Measurements from ENCODE around the gene RAP1GAP. TPM values are rescaled to one million over a fixed set of nuclear protein-coding genes. Genes with fewer than 3 reads are reported as not detected.

Gene RAP1GAP
- total and polyA plus RNA-seq, 4 donors = 8.6 to 23.1 (median 11.3) TPM

GRCh38 chr1:21577933-21578332 is 91.2 kb downstream of the RAP1GAP start (continued):
- TF ChIP-seq CTCF (IDR thresholded peaks at IDR 0.05; ENCODE audit: low read depth, low read length, missing input control) (no peak), JUND (IDR thresholded peaks at IDR 0.05) (no peak), FOXA1 (IDR thresholded peaks at IDR 0.05) (no peak), GABPA (IDR thresholded peaks at IDR 0.05 in 1 of 2, conservative IDR thresholded peaks at IDR 0.05 in 1 of 2) (no peak), RAD21 (IDR thresholded peaks at IDR 0.05) (no peak)
- TF ChIP-seq, protein P1, sequence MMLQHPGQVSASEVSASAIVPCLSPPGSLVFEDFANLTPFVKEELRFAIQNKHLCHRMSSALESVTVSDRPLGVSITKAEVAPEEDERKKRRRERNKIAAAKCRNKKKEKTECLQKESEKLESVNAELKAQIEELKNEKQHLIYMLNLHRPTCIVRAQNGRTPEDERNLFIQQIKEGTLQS (IDR thresholded peaks at IDR 0.05) = no peak

DNA sequence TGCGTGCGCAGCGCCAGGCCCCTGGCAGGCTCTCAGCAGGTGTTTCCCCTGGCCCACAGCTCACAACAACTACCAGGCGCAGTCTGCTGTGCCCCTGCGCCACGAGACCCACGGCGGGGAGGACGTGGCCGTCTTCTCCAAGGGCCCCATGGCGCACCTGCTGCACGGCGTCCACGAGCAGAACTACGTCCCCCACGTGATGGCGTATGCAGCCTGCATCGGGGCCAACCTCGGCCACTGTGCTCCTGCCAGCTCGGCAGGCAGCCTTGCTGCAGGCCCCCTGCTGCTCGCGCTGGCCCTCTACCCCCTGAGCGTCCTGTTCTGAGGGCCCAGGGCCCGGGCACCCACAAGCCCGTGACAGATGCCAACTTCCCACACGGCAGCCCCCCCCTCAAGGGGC is 91.8 kb downstream of the RAP1GAP start:
- no peak overlapping the region for H3K9ac ChIP-seq (ENCODE audit: low read depth in 1 of 2, low read length in 2 of 2)
- 94% methylated on average over 26 of the region's 26 CpGs for WGBS
- no peaks in the 10 kb centered on the region for H3K27me3 ChIP-seq (ENCODE audit: control insufficient read depth in 4 of 4, insufficient read depth in 4 of 4, low read length in 3 of 4)
- no peak for DNase-seq (ENCODE audit: low spot score)
- no peak for TF ChIP-seq MAX (IDR thresholded peaks at IDR 0.05)
- no peak for TF ChIP-seq RXRA (IDR thresholded peaks at IDR 0.05)
- no peak for TF ChIP-seq EGR1 (IDR thresholded peaks at IDR 0.05; ENCODE audit: low read depth in 2 of 2)
- TF ChIP-seq, protein P2, sequence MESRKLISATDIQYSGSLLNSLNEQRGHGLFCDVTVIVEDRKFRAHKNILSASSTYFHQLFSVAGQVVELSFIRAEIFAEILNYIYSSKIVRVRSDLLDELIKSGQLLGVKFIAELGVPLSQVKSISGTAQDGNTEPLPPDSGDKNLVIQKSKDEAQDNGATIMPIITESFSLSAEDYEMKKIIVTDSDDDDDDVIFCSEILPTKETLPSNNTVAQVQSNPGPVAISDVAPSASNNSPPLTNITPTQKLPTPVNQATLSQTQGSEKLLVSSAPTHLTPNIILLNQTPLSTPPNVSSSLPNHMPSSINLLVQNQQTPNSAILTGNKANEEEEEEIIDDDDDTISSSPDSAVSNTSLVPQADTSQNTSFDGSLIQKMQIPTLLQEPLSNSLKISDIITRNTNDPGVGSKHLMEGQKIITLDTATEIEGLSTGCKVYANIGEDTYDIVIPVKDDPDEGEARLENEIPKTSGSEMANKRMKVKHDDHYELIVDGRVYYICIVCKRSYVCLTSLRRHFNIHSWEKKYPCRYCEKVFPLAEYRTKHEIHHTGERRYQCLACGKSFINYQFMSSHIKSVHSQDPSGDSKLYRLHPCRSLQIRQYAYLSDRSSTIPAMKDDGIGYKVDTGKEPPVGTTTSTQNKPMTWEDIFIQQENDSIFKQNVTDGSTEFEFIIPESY (IDR thresholded peaks at IDR 0.05) = no peak
- no peak overlapping the region for H3K27ac ChIP-seq (ENCODE audit: low read depth in 1 of 2, low read length in 2 of 2)
- H3K9me3 ChIP-seq (ENCODE audit: control insufficient read depth in 4 of 4, low read length in 3 of 4) = no peaks in the 10 kb centered on the region
- H3K4me1 ChIP-seq (ENCODE audit: control insufficient read depth in 4 of 4, insufficient read depth in 4 of 4, low read length in 3 of 4) = peaks cover 0 to 3% (median 0%) of the 10 kb centered on the region in 4 donors
- H3K4me3 ChIP-seq (ENCODE audit: low read depth in 1 of 3, low read length in 3 of 3) = no peak overlapping the region
- H3K36me3 ChIP-seq (ENCODE audit: control insufficient read depth in 4 of 4, insufficient read depth in 3 of 4, low read depth in 1 of 4, low read length in 3 of 4) = no peaks in the 10 kb centered on the region

DNA sequence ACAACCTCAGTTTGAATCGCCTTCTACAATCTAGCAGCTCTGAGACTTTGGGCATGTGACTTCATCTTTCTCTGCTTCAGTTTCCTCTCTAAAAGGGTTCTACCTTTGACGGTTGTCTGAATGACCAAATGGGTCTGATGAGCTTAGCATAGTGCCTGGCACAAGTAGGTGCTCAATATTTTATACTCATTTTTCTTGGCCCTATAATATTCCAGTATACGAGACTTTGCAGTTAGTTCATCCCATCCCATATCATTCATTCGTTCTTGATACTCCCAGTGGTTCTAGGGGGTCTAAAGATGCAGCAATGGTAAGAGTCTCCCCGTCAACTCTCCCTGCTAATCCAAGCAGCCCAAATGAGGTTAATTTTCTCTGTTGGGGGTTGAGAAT is 92.4 kb downstream of the RAP1GAP start:
- H3K4me1 ChIP-seq (ENCODE audit: control insufficient read depth in 4 of 4, insufficient read depth in 4 of 4, low read length in 3 of 4) = peaks cover 0 to 3% (median 0%) of the 10 kb centered on the region in 4 donors
- no peak overlapping the region for H3K9ac ChIP-seq (ENCODE audit: low read depth in 1 of 2, low read length in 2 of 2)
- DNase-seq (ENCODE audit: low spot score) = no peak
- no peak overlapping the region for H3K27ac ChIP-seq (ENCODE audit: low read depth in 1 of 2, low read length in 2 of 2)
- no peaks in the 10 kb centered on the region for H3K27me3 ChIP-seq (ENCODE audit: control insufficient read depth in 4 of 4, insufficient read depth in 4 of 4, low read length in 3 of 4)
- no peaks in the 10 kb centered on the region for H3K36me3 ChIP-seq (ENCODE audit: control insufficient read depth in 4 of 4, insufficient read depth in 3 of 4, low read depth in 1 of 4, low read length in 3 of 4)
- WGBS = 93% methylated on average over 5 of the region's 5 CpGs
- H3K4me3 ChIP-seq (ENCODE audit: low read depth in 1 of 3, low read length in 3 of 3) = no peak overlapping the region
- H3K9me3 ChIP-seq (ENCODE audit: control insufficient read depth in 4 of 4, low read length in 3 of 4) = no peaks in the 10 kb centered on the region
- no peak for TF ChIP-seq JUND (IDR thresholded peaks at IDR 0.05)
- TF ChIP-seq NR2F2 (IDR thresholded peaks at IDR 0.05) = no peak
- TF ChIP-seq, protein P1 (IDR thresholded peaks at IDR 0.05) = no peak
- TF ChIP-seq TAF1 (conservative IDR thresholded peaks at IDR 0.05) = no peak
- TF ChIP-seq HNF4G (IDR thresholded peaks at IDR 0.05) = no peak
- TF ChIP-seq HNF4A (conservative IDR thresholded peaks at IDR 0.05) = no peak
- no peak for TF ChIP-seq EGR1 (IDR thresholded peaks at IDR 0.05; ENCODE audit: low read depth in 2 of 2)
- no peak for TF ChIP-seq CTCF (IDR thresholded peaks at IDR 0.05; ENCODE audit: low read depth, low read length, missing input control)
- no peak for TF ChIP-seq FOXA1 (IDR thresholded peaks at IDR 0.05)
- TF ChIP-seq MAX (IDR thresholded peaks at IDR 0.05) = no peak
- TF ChIP-seq, protein P2 (IDR thresholded peaks at IDR 0.05) = no peak
- TF ChIP-seq GABPA (IDR thresholded peaks at IDR 0.05 in 1 of 2, conservative IDR thresholded peaks at IDR 0.05 in 1 of 2) = no peak
- no peak for TF ChIP-seq SP1 (IDR thresholded peaks at IDR 0.05)
- no peak for TF ChIP-seq RXRA (IDR thresholded peaks at IDR 0.05)
- TF ChIP-seq, protein P3, sequence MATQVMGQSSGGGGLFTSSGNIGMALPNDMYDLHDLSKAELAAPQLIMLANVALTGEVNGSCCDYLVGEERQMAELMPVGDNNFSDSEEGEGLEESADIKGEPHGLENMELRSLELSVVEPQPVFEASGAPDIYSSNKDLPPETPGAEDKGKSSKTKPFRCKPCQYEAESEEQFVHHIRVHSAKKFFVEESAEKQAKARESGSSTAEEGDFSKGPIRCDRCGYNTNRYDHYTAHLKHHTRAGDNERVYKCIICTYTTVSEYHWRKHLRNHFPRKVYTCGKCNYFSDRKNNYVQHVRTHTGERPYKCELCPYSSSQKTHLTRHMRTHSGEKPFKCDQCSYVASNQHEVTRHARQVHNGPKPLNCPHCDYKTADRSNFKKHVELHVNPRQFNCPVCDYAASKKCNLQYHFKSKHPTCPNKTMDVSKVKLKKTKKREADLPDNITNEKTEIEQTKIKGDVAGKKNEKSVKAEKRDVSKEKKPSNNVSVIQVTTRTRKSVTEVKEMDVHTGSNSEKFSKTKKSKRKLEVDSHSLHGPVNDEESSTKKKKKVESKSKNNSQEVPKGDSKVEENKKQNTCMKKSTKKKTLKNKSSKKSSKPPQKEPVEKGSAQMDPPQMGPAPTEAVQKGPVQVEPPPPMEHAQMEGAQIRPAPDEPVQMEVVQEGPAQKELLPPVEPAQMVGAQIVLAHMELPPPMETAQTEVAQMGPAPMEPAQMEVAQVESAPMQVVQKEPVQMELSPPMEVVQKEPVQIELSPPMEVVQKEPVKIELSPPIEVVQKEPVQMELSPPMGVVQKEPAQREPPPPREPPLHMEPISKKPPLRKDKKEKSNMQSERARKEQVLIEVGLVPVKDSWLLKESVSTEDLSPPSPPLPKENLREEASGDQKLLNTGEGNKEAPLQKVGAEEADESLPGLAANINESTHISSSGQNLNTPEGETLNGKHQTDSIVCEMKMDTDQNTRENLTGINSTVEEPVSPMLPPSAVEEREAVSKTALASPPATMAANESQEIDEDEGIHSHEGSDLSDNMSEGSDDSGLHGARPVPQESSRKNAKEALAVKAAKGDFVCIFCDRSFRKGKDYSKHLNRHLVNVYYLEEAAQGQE (IDR thresholded peaks at IDR 0.05) = no peak

All from liver (tissue), 9 donors.